HepG2 (cell line): ENCODE measurements around the gene HOXA6. TPM values are rescaled to one million over a fixed set of nuclear protein-coding genes. Genes with fewer than 3 reads are reported as not detected.

Experiments
- ATAC-seq: fragments of 200-7000 bp; cut with Tn5 transposase; 3 replicates; pipeline ENCODE4 v1.9.1; 2020; ENCODE audit warnings: mild to moderate bottlenecking, moderate library complexity
- BruUV-seq: library from RNA; stranded (reverse); fragments of 400-500 nt; replicated peaks from 2 replicates; lab custom pipeline; 2021; lab: Mats Ljungman, UMichigan
- CTCF ChIA-PET: fragments of 300-600 bp; formaldehyde crosslinking; extraction: SDS; loops from one replicate; lab custom pipeline; 2021; ENCODE audit warnings: low total read pairs, inconsistent platforms, low intra/inter-chr PET ratio; lab: Yijun Ruan, JAX
- POLR2A ChIA-PET: fragments of 350-600 bp; sonication (Branson Sonifier 250); formaldehyde crosslinking; loops from one replicate; lab custom pipeline; 2020; ENCODE audit warnings: antibody characterized with exemption, inconsistent platforms; lab: Yijun Ruan, JAX
- DNase-seq: peaks from one replicate; pipeline ENCODE4 v3.0.0-alpha.2; 2015; ENCODE audit warnings: low spot score
- FAIRE-seq: peaks from 3 replicates; lab custom pipeline; 2011; peaks lifted over from hg19 to GRCh38; lab: Jason Lieb, UNC
- H2AFZ ChIP-seq: one replicate; pipeline ENCODE4 v1.6.1; 2011; ENCODE audit warnings: low read length, inconsistent platforms
- H3K27ac ChIP-seq: fragments of 300-600 bp; 3 replicates; pipeline ENCODE4 v1.8.0; 2011; ENCODE audit warnings: mixed run types, mild to moderate bottlenecking, mixed read lengths, low read length, inconsistent platforms; ENCODE audit not compliant: insufficient read depth; ENCODE audit errors: extremely low read length
- H3K27me3 ChIP-seq, 2 experiments: fragments of 200-600 bp in 1 of 2; 2 replicates in 1 of 2; 3 replicates in 1 of 2; pipeline versions ENCODE4 v1.6.0 to v1.8.0; 2011; ENCODE audit warnings: low read length in 2 of 2, mild to moderate bottlenecking in 2 of 2, moderate library complexity in 2 of 2, inconsistent platforms in 1 of 2; ENCODE audit not compliant: insufficient read depth in 2 of 2, control insufficient read depth in 1 of 2
- H3K36me3 ChIP-seq, 2 experiments: fragments of 200-600 bp in 1 of 2; replicated peaks in 1 of 2; 2 replicates in 1 of 2; 3 replicates in 1 of 2; pipeline versions ENCODE4 v1.5.1 to v1.8.0; 2011; ENCODE audit warnings: low read length in 2 of 2, inconsistent platforms in 1 of 2; ENCODE audit not compliant: insufficient read depth in 2 of 2, control insufficient read depth in 1 of 2
- H3K4me1 ChIP-seq: 2 replicates; pipeline ENCODE4 v1.5.1; 2012; ENCODE audit warnings: low read length, inconsistent platforms; ENCODE audit not compliant: insufficient read depth
- H3K4me2 ChIP-seq: 2 replicates; pipeline ENCODE4 v1.6.0; 2011; ENCODE audit warnings: low read depth, low read length, inconsistent platforms
- H3K4me3 ChIP-seq, 3 experiments: fragments of 200-600 bp in 1 of 3; sonication (generic), shearing (Covaris generic) in 1 of 3; replicated peaks in 1 of 3; 2 replicates each; pipeline ENCODE4 v1.5.1; 2011 to 2016; ENCODE audit warnings: low read length in 3 of 3, inconsistent platforms in 2 of 3, low read depth in 2 of 3, mild to moderate bottlenecking in 2 of 3, control low read depth in 1 of 3, mixed read lengths in 1 of 3; ENCODE audit not compliant: insufficient read depth in 1 of 3
- H3K79me2 ChIP-seq: one replicate; pipeline ENCODE4 v1.6.1; 2011; ENCODE audit warnings: low read length, inconsistent platforms; ENCODE audit not compliant: insufficient read depth
- H3K9ac ChIP-seq: 2 replicates; pipeline ENCODE4 v1.6.0; 2011; ENCODE audit warnings: mild to moderate bottlenecking, low read depth, low read length, inconsistent platforms; ENCODE audit not compliant: insufficient read depth
- H3K9me3 ChIP-seq: 2 replicates; pipeline ENCODE4 v1.5.1; 2012; ENCODE audit warnings: mild to moderate bottlenecking, low read length
- H4K20me1 ChIP-seq: 2 replicates; pipeline ENCODE4 v1.6.0; 2011; ENCODE audit warnings: inconsistent platforms, mild to moderate bottlenecking, low read length, moderate library complexity; ENCODE audit not compliant: insufficient read depth
- BCL6 ChIP-seq: IDR thresholded peaks from 2 replicates; pipeline ENCODE4 v1.6.1; 2016; ENCODE audit warnings: missing genetic modification reagents, missing compliant biosample characterization
- CEBPB ChIP-seq: IDR thresholded peaks from 2 replicates; pipeline ENCODE4 v1.6.1; 2011; ENCODE audit warnings: low read depth, low read length, improper control_type of control experiment, borderline replicate concordance
- KDM3A ChIP-seq: IDR thresholded peaks from 2 replicates; pipeline ENCODE4 v1.6.1; 2018; ENCODE audit warnings: low read depth, missing compliant biosample characterization
- MAFK ChIP-seq, 2 experiments: IDR thresholded peaks in 1 of 2; conservative IDR thresholded peaks in 1 of 2; 2 replicates each; pipeline ENCODE4 v1.6.1; 2011; ENCODE audit warnings: improper control_type of control experiment in 2 of 2, low read length in 2 of 2
- MIXL1 ChIP-seq: IDR thresholded peaks from 2 replicates; pipeline ENCODE4 v1.6.1; 2016
- NFIB ChIP-seq: sonication (generic); formaldehyde crosslinking; IDR thresholded peaks from 2 replicates; pipeline ENCODE4 v1.9.0; 2021; ENCODE audit warnings: missing genetic modification reagents, mild to moderate bottlenecking, borderline replicate concordance
- XBP1 ChIP-seq: sonication (generic); formaldehyde crosslinking; IDR thresholded peaks from 2 replicates; pipeline ENCODE4 v1.5.0; 2020; ENCODE audit warnings: missing genetic modification reagents
- ZFP90 ChIP-seq: sonication (generic); formaldehyde crosslinking; IDR thresholded peaks from 2 replicates; pipeline ENCODE4 v1.8.0; 2022; ENCODE audit warnings: missing genetic modification reagents, mild to moderate bottlenecking, inconsistent platforms, borderline replicate concordance
- ZNF777 ChIP-seq: sonication (generic); formaldehyde crosslinking; IDR thresholded peaks from 2 replicates; pipeline ENCODE4 v1.4.0; 2020; ENCODE audit warnings: missing genetic modification reagents
- ZNF83 ChIP-seq: sonication (generic); formaldehyde crosslinking; IDR thresholded peaks from 2 replicates; pipeline ENCODE4 v1.4.0; 2020; ENCODE audit warnings: missing genetic modification reagents, mild to moderate bottlenecking, borderline replicate concordance
- ZNF850 ChIP-seq: sonication (generic); formaldehyde crosslinking; conservative IDR thresholded peaks from 2 replicates; pipeline ENCODE4 v1.9.0; 2021; ENCODE audit warnings: mild to moderate bottlenecking, missing genetic modification reagents
- WGBS: methylation state at CpG from one replicate; pipeline ENCODE4 v1.1.6; 2017; ENCODE audit warnings: low lambda C conversion rate; 5-methylcytosine and 5-hydroxymethylcytosine counted together
- in situ Hi-C: cut with HindIII; loops from 2 replicates; pipeline ENCODE4 v1.10.0; 2017; ENCODE audit warnings: low pct_unique_long_range_greater_than_20kb; ENCODE audit not compliant: extremely low pct_ligation_motif_present
- intact Hi-C: fragments of 100-400 bp; cut with micrococcal nuclease; formaldehyde crosslinking; loops from one replicate; pipeline ENCODE4 v1.10.0; 2022; ENCODE audit not compliant: unreplicated experiment
- polyA plus RNA-seq, 8 experiments: library from polyadenylated mRNA; depleted of rRNA in 3 of 8; stranded (reverse) in 7 of 8; unstranded in 1 of 8; fragments of >200 nt; fragmentation: Illumina TruSeq in 4 of 8; extraction: Trizol in 4 of 8; gene quantifications; 2 replicates each; pipeline versions ENCODE4 v1.2.1 to v1.2.3, GENCODE V29; 2011 to 2016; ENCODE audit warnings: low read depth in 4 of 8, missing spikeins in 1 of 8, mixed read lengths in 1 of 8; ENCODE audit not compliant: insufficient read depth in 1 of 8
- total RNA-seq, 5 experiments: library from RNA; depleted of rRNA; stranded (reverse); fragments of >200 nt; fragmentation: Illumina TruSeq; extraction: Trizol; gene quantifications; 2 replicates each; pipeline ENCODE4 v1.2.3, GENCODE V29; 2016; ENCODE audit warnings: low read depth in 1 of 5
- TF ChIP-seq, protein P1 (sequence below): sonication (generic); formaldehyde crosslinking; IDR thresholded peaks from 2 replicates; pipeline ENCODE4 v1.5.0; 2020; ENCODE audit warnings: missing genetic modification reagents

The HOXA6 gene
- total and polyA plus RNA-seq, 2 of the 13 experiments (the other 11 are each of a cell fraction or from before 2014, with no cell fraction given) = 1.3 to 1.5 TPM

DNA sequence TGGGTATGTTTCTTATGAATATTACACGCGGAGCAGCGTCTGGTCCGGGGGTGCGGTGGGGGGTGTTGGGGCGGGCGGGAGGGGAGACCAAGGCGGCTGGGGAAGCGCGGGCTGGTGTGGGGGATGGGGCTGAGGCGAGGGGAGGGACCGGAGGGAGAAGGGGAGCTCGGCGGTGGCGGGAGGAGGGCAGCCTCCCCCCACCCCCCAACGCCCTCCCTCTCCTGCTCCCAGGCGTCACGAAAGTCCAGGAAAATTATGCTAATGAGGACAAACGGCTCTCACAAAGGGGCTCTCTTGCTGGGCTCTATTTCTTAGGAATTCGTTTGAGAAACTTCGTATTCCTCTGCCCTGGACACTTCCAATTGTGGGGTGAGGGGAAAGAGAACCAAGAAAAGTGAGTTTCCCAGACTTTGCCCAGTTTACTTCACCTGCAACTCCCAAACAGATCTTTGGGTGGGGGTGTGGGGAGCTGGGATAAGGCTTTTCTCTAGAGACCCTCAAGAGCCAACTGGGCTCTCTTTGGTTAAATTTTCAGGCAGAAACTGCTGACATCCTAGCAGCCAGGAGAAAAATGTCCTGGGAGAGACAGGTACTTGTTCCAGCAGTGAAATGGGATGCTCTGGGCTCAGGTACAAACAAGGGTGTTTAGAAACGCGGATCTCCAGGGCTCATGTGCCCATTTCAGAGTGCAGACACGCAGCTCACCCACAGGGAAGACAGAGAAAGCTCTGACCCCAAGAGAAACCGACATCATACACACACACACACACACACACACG is 33.4 kb downstream of the HOXA6 start:
- intact Hi-C loops = no loop called here
- Histone ChIP-seq H3K27ac (no peak overlapping the region), H2AFZ (no peak overlapping the region), H3K9me3 (no peaks in the 10 kb centered on the region), H3K4me2 (no peak overlapping the region), H3K4me1 (peaks cover 27% of the 10 kb centered on the region), H3K79me2 (peaks cover 26% of the 10 kb centered on the region), H3K4me3 (no peak overlapping the region), H3K9ac (no peak overlapping the region), H4K20me1 (peaks cover 12% of the 10 kb centered on the region; the same call in 1 of the 2 replicates), H3K36me3 (peaks cover 2 to 8% of the 10 kb centered on the region in 2 experiments; a peak in 3 of 5 replicates), H3K27me3 (no peaks in the 10 kb centered on the region)
- ATAC-seq = no peak
- in situ Hi-C loops = no loop called here
- ChIA-PET CTCF (no interaction called here), POLR2A (no interaction called here)
- no peak for FAIRE-seq
- DNase-seq = no peak
- BruUV-seq = no TSS peak
- WGBS = 95% methylated on average over 25 of the region's 26 CpGs
- TF ChIP-seq BCL6 (CRISPR knock-in tag) = no peak
- no peak for TF ChIP-seq MAFK (conservative IDR thresholded peaks at IDR 0.05 in 1 of 2, IDR thresholded peaks at IDR 0.05 in 1 of 2; ENCODE audit: low read length in 2 of 2)
- no peak for TF ChIP-seq NFIB (CRISPR knock-in tag)
- TF ChIP-seq ZNF850 = no peak
- TF ChIP-seq, protein P1, sequence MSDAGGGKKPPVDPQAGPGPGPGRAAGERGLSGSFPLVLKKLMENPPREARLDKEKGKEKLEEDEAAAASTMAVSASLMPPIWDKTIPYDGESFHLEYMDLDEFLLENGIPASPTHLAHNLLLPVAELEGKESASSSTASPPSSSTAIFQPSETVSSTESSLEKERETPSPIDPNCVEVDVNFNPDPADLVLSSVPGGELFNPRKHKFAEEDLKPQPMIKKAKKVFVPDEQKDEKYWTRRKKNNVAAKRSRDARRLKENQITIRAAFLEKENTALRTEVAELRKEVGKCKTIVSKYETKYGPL (CRISPR knock-in tag) = no peak
- TF ChIP-seq CEBPB = no peak
- no peak for TF ChIP-seq KDM3A (CRISPR knock-in tag)
- TF ChIP-seq ZNF777 = no peak
- TF ChIP-seq XBP1 = no peak
- no peak for TF ChIP-seq ZNF83 (CRISPR knock-in tag)
- TF ChIP-seq ZFP90 = no peak
- no peak for TF ChIP-seq MIXL1
